Right ventricle myocardium superior (tissue), 1 donor: ENCODE data around the gene MT1E. TPM values are rescaled to one million over a fixed set of nuclear protein-coding genes. Genes with fewer than 3 reads are reported as not detected.
"Not testable (repeated sequence)": the region's sequence is repeated elsewhere in the genome, so short reads cannot be mapped to it uniquely, and the experiment has no call there.

ENCODE experiments used
- ATAC-seq: fragments of 200-7000 bp; cut with Tn5 transposase; one replicate; pipeline ENCODE4 v1.9.1; 2020; ENCODE audit warnings: mild to moderate bottlenecking; ENCODE audit not compliant: poor library complexity
- DNase-seq: peaks from one replicate; pipeline ENCODE4 v3.0.0-alpha.2; 2020
- intact Hi-C: fragments of 100-400 bp; cut with DNase I; formaldehyde crosslinking; loops from one replicate; pipeline ENCODE4 v1.11.2; 2022
- total RNA-seq: library from RNA; stranded (reverse); fragmentation: NEBNext Ultra II Directional; extraction: Animal tissue kit (Norgen Biotek cat#: 25700); gene quantifications from one replicate; pipeline ENCODE4 v1.2.1, GENCODE V29; 2021
- donor health status: DM: no; HTN: yes; CAD: no; lungs with severe emphysema.

The MT1E gene
- total RNA-seq, 1 donor from 2014 or later: 109 TPM

DNA sequence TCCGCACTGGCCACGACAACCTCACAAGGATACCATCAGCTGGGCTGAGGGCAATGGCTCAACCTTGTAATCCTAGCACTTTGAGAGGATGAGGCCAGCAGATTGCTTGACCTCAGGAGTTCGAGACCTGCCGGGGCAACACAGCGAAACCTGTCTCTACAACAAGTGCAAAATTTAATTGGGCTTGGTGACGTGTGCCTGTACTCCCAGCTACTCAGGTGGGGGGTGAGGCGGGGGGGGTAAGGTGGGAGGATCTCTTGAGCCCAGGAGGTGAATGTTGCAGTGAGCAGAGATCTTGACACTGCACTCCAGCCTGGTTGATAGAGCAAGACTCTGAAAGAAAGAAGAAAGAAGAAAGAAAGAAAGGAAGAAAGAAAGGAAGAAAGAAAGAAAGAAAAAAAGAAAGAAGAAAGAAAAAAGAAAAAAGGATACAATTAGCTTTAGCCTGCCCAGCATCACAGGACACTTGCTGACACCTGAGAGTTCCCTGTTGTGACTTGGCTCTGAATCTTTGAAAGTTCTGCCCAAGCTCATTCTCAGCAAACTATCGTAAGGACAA is 5.2 kb upstream of the MT1E start:
- no peak for DNase-seq
- intact Hi-C loops: no loop called here
- no peak for ATAC-seq

DNA sequence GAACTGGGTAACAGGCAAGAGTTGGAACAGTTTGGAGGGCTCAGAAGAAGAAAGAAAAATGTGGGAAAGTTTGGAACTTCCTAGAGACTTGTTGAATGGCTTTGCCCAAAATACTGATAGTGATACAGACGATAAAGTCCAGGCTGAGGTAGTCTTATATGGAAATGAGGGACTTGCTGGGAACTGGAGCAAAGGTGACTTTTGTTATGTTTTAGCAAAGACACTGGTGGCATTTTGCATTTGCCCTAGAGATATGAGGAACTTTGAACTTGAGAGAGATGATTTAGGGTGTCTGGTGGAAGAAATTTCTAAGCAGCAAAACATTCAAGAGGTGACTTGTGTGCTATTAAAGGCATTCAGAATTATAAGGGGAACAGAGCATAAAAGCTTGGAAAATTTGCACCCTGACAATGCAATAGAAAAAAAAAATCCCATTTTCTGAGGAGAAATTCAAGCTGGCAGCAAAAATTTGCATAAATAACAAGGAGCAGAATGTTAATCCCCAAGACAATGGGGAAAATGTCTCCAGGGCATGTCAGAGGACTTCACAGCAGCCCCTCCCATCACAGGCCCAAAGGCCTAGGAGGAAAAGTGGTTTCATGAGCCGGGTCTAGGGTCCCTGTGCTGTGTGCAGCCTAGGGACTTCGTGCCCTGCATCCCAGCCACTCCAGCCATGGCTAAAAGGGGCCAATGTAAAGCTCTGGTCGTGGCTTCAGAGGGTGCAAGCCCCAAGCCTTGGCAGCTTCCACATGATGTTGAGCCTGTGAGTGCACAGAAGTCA is 3.7 kb upstream of the MT1E start:
- DNase-seq, intact Hi-C loops, ATAC-seq: not testable (repeated sequence)

DNA sequence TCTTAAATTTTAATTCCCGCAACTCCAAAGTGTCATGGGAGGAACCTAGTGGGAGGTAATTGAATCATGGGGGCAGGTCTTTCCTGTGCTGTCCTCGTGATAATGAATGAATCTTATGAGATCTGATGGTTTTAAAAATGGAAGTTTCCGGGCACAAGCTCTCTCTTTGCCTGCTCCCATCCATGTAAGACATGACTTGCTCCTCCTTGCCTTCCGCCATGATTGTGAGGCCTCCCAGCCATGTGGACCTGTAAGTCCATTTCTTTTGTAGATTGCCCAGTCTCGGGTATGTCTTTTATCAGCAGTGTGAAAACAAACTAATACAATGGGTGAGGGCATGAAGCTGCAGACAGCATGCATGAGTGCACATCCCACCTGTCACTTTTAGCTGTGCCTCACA is 2.4 kb upstream of the MT1E start:
- intact Hi-C loops, DNase-seq, ATAC-seq: not testable (repeated sequence)

- DNase-seq: no peak
- intact Hi-C loops: no loop called here
- no peak for ATAC-seq
These were observed 1.9 kb upstream of the MT1E start for GRCh38 chr16:56623637-56624036.

GRCh38 chr16:56625943-56626654 is 518 bp downstream of the MT1E start:
- ATAC-seq (peak; percentile 75), DNase-seq (peak; percentile 83)
- intact Hi-C loops: no loop called here

- ATAC-seq: peak; percentile 7
- no peak for DNase-seq
- intact Hi-C loops: no loop called here
These were observed 1.1 kb downstream of the MT1E start for GRCh38 chr16:56626685-56627084.

- DNase-seq (no peak), ATAC-seq (no peak)
- intact Hi-C loops: no loop called here
These were observed 3.1 kb downstream of the MT1E start for GRCh38 chr16:56628486-56629350.

GRCh38 chr16:56629531-56629930 is 4.0 kb downstream of the MT1E start:
- intact Hi-C loops: no loop called here
- DNase-seq (no peak), ATAC-seq (no peak)

DNA sequence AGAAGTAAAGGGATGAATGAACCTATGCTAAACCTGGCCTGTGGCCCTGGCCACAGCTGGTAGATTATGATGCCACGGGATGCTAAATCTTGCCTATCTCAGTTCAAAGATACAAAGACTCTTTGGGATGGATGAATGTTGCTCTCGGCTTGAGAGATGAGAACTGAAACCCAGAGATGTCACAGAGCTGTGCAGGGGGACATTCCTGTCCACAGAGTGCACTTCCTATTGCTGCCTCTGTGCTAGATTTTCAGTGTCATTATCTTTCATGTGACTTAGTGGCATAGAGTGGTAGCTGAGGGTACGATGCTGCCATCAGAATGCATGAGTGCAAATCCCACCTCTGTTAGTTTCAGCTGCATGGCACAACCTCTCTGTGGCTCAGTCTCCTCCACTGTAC is 4.6 kb downstream of the MT1E start:
- DNase-seq: no peak
- intact Hi-C loops: no loop called here
- no peak for ATAC-seq

- ATAC-seq (no peak), DNase-seq (no peak)
- intact Hi-C loops: no loop called here
These were observed 5.6 kb downstream of the MT1E start for GRCh38 chr16:56631197-56631596.

GRCh38 chr16:56631832-56632155 is 6.2 kb downstream of the MT1E start:
- ATAC-seq: no peak
- intact Hi-C loops: no loop called here

GRCh38 chr16:56632156-56632847 is 6.7 kb downstream of the MT1E start, which contains the start of gene MT1M:
Gene MT1M (plus strand): TSS chr16:56632659. CDS start chr16:56632732, 73 bp downstream.
- peak; percentile 86 for ATAC-seq
- peak; percentile 86 for DNase-seq
- intact Hi-C loops: no loop called here

More at GRCh38 chr16:56631832-56632155, 6.2 kb downstream of the MT1E start:
- DNase-seq: no peak

DNA sequence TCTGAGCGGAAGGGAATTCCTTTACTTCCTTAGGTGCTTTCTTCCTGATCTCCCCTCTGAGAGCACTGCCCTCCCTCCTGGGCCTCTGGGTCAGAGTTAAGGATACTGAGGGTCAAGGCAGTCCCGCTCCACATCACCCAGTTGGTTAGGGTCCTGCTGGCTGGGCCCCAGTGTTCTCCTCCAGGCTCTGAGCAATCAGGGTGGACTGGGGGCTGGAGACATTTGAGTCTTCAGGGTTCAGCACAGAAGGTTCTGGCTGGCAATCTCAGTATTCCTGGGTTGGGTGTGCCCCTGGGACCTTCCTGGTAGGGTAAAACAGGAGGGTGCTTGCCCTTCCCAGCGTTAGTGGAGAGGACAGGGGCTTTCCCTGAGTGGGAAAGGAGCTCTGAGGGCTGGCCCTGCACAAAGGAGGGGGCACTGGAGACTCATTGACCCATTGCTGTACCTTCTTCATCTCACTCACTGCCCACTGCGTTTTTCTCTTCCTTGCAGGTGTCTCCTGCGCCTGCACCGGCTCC is 7.3 kb downstream of the MT1E start:
- DNase-seq: no peak
- ATAC-seq: no peak
- intact Hi-C loops: no loop called here

GRCh38 chr16:56633535-56633934 is 8.0 kb downstream of the MT1E start:
- intact Hi-C loops: no loop called here
- DNase-seq (no peak), ATAC-seq (no peak)

DNA sequence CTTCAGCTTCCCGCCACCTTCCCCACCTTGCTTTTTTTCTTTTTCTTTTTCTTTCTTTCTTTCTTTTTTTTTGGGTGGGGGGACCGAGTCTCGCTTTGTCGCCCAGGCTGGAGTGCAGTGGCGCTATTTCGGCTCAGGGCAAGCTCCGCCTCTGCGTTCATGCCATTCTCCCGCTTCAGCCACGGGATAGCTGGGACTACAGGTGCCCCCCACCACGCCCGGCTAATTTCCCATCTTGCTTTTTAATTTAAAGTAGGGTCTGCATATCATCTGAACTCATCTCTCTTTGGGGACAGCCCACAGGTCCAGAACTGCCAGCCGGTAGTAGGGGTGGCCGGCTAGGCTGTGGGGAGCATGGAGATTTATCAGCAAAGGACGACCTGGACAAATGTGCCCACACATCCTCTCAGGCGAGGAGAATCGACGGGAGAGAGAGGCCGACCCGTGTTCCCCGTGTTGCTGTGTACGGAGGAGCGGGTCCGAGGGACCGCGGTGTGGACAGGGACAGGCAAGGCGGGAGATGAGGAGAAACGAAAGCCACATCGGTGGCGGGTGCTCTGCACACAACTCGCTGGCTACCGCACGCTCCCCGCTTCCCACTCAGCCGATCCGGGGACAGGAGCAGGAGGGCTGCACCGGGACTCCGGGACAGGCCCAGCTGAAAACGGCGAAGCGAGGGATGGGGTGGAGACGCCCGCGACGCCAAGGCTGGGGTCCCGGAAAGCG is 9.3 kb downstream of the MT1E start:
- no peak for ATAC-seq
- DNase-seq: no peak
- intact Hi-C loops: no loop called here

DNA sequence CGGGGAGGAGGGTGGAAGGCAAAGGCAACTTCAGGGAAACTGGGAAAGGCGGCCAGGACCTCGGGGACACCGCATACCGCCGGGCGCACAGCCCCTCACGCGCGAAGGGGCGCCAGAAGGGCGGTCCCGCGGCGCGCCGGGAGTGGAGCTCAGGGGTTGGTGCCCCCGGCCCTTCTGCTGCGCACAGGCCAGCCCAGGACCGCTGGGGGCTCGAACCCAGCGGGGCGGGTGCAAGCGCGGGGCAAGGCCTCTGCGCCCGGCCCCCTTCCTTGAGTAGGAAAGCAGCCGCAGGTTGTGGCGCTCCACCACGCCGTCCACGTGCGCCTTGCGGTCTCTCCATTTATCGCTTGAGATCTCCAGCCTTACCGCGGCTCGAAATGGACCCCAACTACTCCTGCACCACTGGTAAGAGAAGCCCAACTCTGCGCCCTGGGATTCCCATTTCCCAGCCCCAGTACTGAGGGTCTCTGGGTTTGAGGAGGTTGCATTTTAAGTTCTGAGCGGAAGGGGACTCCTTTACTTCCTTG is 9.9 kb downstream of the MT1E start:
- DNase-seq: no peak
- intact Hi-C loops: no loop called here
- no peak for ATAC-seq

GRCh38 chr16:56636616-56637413 is 11.2 kb downstream of the MT1E start:
- intact Hi-C loops: no loop called here
- ATAC-seq (no peak), DNase-seq (no peak)
